SK-N-SH (cell line): ENCODE data around the gene F11R. TPM values are rescaled to one million over a fixed set of nuclear protein-coding genes. Genes with fewer than 3 reads are reported as not detected.
A peak's percentile ranks its signal among the peaks of the same experiment; 100 is the strongest.

Source experiments
- CTCF ChIA-PET: fragments of 300-600, 350-600 bp; formaldehyde crosslinking; extraction: SDS; loops from one replicate; lab custom pipeline; 2021; lab: Yijun Ruan, JAX
- POLR2A ChIA-PET: fragments of 350-600 bp; sonication (Branson Sonifier 250); formaldehyde crosslinking; extraction: SDS; loops from one replicate; lab custom pipeline; 2020; ENCODE audit warnings: antibody characterized with exemption, inconsistent platforms; lab: Yijun Ruan, JAX
- DNase-seq: peaks from one replicate; pipeline ENCODE4 v3.0.0; 2012
- H2AFZ ChIP-seq: fragments of 200-600 bp; sonication (generic); 2 replicates; pipeline ENCODE4 v1.8.1; 2016; ENCODE audit warnings: antibody characterized with exemption, mild to moderate bottlenecking, low read depth
- H3F3A ChIP-seq: fragments of 200-600 bp; sonication (generic); replicated peaks from 2 replicates; pipeline ENCODE3; 2016; ENCODE audit warnings: antibody characterized with exemption, mild to moderate bottlenecking; ENCODE audit not compliant: insufficient read depth
- H3K27ac ChIP-seq, 2 experiments: fragments of 200-500 bp in 1 of 2; fragments of 200-600 bp in 1 of 2; sonication (Bioruptor generic) in 1 of 2; sonication (generic), shearing (Covaris generic) in 1 of 2; 2 replicates each; pipeline versions ENCODE4 v1.5.1 to v1.6.1; 2014 to 2016; ENCODE audit warnings: low read depth in 2 of 2, inconsistent platforms in 1 of 2, low read length in 1 of 2, mild to moderate bottlenecking in 1 of 2, mixed read lengths in 1 of 2
- H3K27me3 ChIP-seq: fragments of 200-600 bp; sonication (generic), shearing (Covaris generic); 2 replicates; pipeline ENCODE4 v1.6.1; 2016; ENCODE audit warnings: mixed run types; ENCODE audit not compliant: insufficient read depth
- H3K36me3 ChIP-seq, 2 experiments: fragments of 200-500 bp in 1 of 2; fragments of 200-600 bp in 1 of 2; sonication (Bioruptor generic) in 1 of 2; sonication (generic) in 1 of 2; replicated peaks in 1 of 2; 2 replicates each; pipeline versions ENCODE3 to v1.5.1; 2014 to 2016; ENCODE audit warnings: low read length in 1 of 2, mild to moderate bottlenecking in 1 of 2; ENCODE audit not compliant: insufficient read depth in 2 of 2, control insufficient read depth in 1 of 2
- H3K4me1 ChIP-seq, 2 experiments: fragments of 200-500 bp in 1 of 2; fragments of 200-600 bp in 1 of 2; sonication (Bioruptor generic) in 1 of 2; sonication (generic), shearing (Covaris generic) in 1 of 2; 2 replicates each; pipeline versions ENCODE4 v1.5.1 to v1.6.1; 2014 to 2016; ENCODE audit warnings: low read depth in 1 of 2, low read length in 1 of 2, mixed run types in 1 of 2; ENCODE audit not compliant: insufficient read depth in 2 of 2, control insufficient read depth in 1 of 2
- H3K4me2 ChIP-seq: fragments of 200-600 bp; sonication (generic), shearing (Covaris generic); 2 replicates; pipeline ENCODE4 v1.6.1; 2017; ENCODE audit warnings: mixed run types
- H3K4me3 ChIP-seq, 2 experiments: fragments of 200-500 bp in 1 of 2; fragments of 200-600 bp in 1 of 2; sonication (Bioruptor generic) in 1 of 2; sonication (generic), shearing (Covaris generic) in 1 of 2; 2 replicates each; pipeline versions ENCODE4 v1.5.1 to v1.8.1; 2014 to 2016; ENCODE audit warnings: low read depth in 2 of 2, inconsistent platforms in 1 of 2, low read length in 1 of 2, mild to moderate bottlenecking in 1 of 2, mixed read lengths in 1 of 2, moderate library complexity in 1 of 2
- H3K79me2 ChIP-seq: fragments of 200-600 bp; sonication (generic); 2 replicates; pipeline ENCODE4 v1.8.1; 2017; ENCODE audit warnings: mild to moderate bottlenecking; ENCODE audit not compliant: insufficient read depth
- H3K9ac ChIP-seq: fragments of 200-600 bp; sonication (generic); 2 replicates; pipeline ENCODE4 v1.6.1; 2017; ENCODE audit warnings: mixed run types
- H3K9me2 ChIP-seq: fragments of 200-600 bp; sonication (generic); 2 replicates; pipeline ENCODE4 v1.6.1; 2017; ENCODE audit warnings: mixed run types
- H3K9me3 ChIP-seq: fragments of 200-600 bp; sonication (generic); 2 replicates; pipeline ENCODE4 v1.6.1; 2017; ENCODE audit warnings: mixed run types, mild to moderate bottlenecking, moderate library complexity
- H4K20me1 ChIP-seq: fragments of 200-600 bp; sonication (generic); 2 replicates; pipeline ENCODE4 v1.6.1; 2017; ENCODE audit warnings: mild to moderate bottlenecking, mixed run types; ENCODE audit not compliant: insufficient read depth
- CHD2 ChIP-seq: fragments of 150-350 bp; IDR thresholded peaks from 2 replicates; pipeline ENCODE4 v1.6.1; 2018; ENCODE audit warnings: low read length; ENCODE audit not compliant: partially characterized antibody
- EP300 ChIP-seq, 2 experiments: IDR thresholded peaks; 2 replicates each; pipeline versions ENCODE4 v1.4.0 to v1.6.1; 2012; ENCODE audit warnings: borderline replicate concordance in 1 of 2, low read depth in 1 of 2, low read length in 1 of 2
- EZH2phosphoT487 ChIP-seq: fragments of 200-600 bp; sonication (generic); IDR thresholded peaks from 2 replicates; pipeline ENCODE4 v1.6.1; 2017; ENCODE audit warnings: low read depth, mixed run types, mild to moderate bottlenecking, antibody characterized with exemption, moderate library complexity, borderline replicate concordance
- FOXM1 ChIP-seq: IDR thresholded peaks from 2 replicates; pipeline ENCODE4 v1.4.0; 2012; ENCODE audit warnings: low read depth, mild to moderate bottlenecking
- GATA2 ChIP-seq: sonication (generic); formaldehyde crosslinking; IDR thresholded peaks from 2 replicates; pipeline ENCODE4 v1.5.0; 2020; ENCODE audit warnings: mild to moderate bottlenecking, missing genetic modification reagents
- JUND ChIP-seq: IDR thresholded peaks from 2 replicates; pipeline ENCODE4 v1.4.0; 2012
- MAX ChIP-seq: IDR thresholded peaks from 2 replicates; pipeline ENCODE4 v1.4.0; 2012; ENCODE audit warnings: low read depth
- MXI1 ChIP-seq: IDR thresholded peaks from 2 replicates; pipeline ENCODE4 v1.6.1; 2012; ENCODE audit warnings: mild to moderate bottlenecking, low read depth, low read length, improper control_type of control experiment
- NRF1 ChIP-seq: IDR thresholded peaks from 2 replicates; pipeline ENCODE4 v1.6.1; 2012; ENCODE audit warnings: low read depth, mild to moderate bottlenecking, low read length
- POLR2AphosphoS5 ChIP-seq: IDR thresholded peaks from 2 replicates; pipeline ENCODE4 v1.6.1; 2012; ENCODE audit warnings: low read depth, low read length
- RCOR1 ChIP-seq: fragments of 150-350 bp; IDR thresholded peaks from 2 replicates; pipeline ENCODE4 v1.6.1; 2017; ENCODE audit warnings: antibody characterized with exemption, low read length
- TAF1 ChIP-seq: IDR thresholded peaks from 2 replicates; pipeline ENCODE4 v1.6.1; 2012; ENCODE audit warnings: low read depth, mild to moderate bottlenecking, low read length, moderate library complexity, borderline replicate concordance
- TCF12 ChIP-seq: IDR thresholded peaks from 2 replicates; pipeline ENCODE4 v1.4.0; 2012
- TEAD4 ChIP-seq: IDR thresholded peaks from 2 replicates; pipeline ENCODE4 v1.4.0; 2012; ENCODE audit warnings: mild to moderate bottlenecking, borderline replicate concordance; ENCODE audit not compliant: insufficient read depth
- USF1 ChIP-seq: IDR thresholded peaks from 2 replicates; pipeline ENCODE4 v1.4.0; 2012; ENCODE audit warnings: low read depth, borderline replicate concordance
- WGBS: methylation state at CpG from one replicate; pipeline ENCODE4 v1.1.6; 2017; ENCODE audit warnings: low lambda C conversion rate; 5-methylcytosine and 5-hydroxymethylcytosine counted together
- polyA plus RNA-seq, 3 experiments: library from polyadenylated mRNA; depleted of rRNA; stranded (reverse); fragments of >200 nt; gene quantifications; 2 replicates each; pipeline ENCODE4 v1.2.3, GENCODE V29; 2012
- TF ChIP-seq, protein P1 (sequence below): IDR thresholded peaks from 2 replicates; pipeline ENCODE4; 2012
- TF ChIP-seq, protein P2 (sequence below): fragments of 150-350 bp; IDR thresholded peaks from 2 replicates; pipeline ENCODE4 v1.6.1; 2016; ENCODE audit warnings: mild to moderate bottlenecking, low read depth, low read length
- TF ChIP-seq, protein P3 (sequence below): IDR thresholded peaks from 2 replicates; pipeline ENCODE4 v1.4.0; 2012; ENCODE audit warnings: low read depth, borderline replicate concordance

Gene F11R
- polyA plus RNA-seq, 1 of the 3 experiments (the other 2 are of a cell fraction): 9.0 TPM

- TF ChIP-seq, protein P1, sequence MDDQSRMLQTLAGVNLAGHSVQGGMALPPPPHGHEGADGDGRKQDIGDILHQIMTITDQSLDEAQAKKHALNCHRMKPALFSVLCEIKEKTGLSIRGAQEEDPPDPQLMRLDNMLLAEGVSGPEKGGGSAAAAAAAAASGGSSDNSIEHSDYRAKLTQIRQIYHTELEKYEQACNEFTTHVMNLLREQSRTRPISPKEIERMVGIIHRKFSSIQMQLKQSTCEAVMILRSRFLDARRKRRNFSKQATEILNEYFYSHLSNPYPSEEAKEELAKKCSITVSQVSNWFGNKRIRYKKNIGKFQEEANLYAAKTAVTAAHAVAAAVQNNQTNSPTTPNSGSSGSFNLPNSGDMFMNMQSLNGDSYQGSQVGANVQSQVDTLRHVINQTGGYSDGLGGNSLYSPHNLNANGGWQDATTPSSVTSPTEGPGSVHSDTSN: no peak
- no peak for TF ChIP-seq TAF1
These were observed 7.3 kb downstream of the F11R start (continued) for GRCh38 chr1:161013488-161014230.

DNA sequence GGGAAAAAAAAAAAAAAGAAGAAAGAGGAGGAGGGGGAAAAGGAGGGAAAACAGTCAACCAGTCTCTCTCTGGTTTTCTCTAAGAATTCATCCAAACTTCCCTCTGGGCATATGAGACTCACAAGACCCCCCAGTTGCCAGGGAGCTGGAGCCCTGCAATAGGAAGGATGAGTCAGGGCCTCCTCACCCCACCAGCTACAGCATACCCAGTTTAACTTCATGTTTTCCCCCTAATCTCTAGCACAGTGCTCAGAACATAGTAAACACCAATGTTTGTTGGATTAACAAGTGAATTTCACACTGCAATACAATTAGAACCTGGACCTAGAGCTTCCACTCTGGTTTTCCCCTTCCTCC lies 7.8 kb downstream of the F11R start:
- no peak overlapping the region for H3K27ac ChIP-seq
- H3F3A ChIP-seq: no peaks in the 10 kb centered on the region
- DNase-seq: no peak
- no peak overlapping the region for H3K4me2 ChIP-seq
- ChIA-PET POLR2A (no interaction called here), CTCF (interaction anchor here (0.6 to 0.8 kb wide), 3 partner anchors 16 to 370 kb away, joined by 3 read pairs; no protein-coding TSS in a partner anchor)
- no peaks in the 10 kb centered on the region for H4K20me1 ChIP-seq
- H3K4me1 ChIP-seq: no peaks in the 10 kb centered on the region
- no peaks in the 10 kb centered on the region for H3K9me3 ChIP-seq
- no peaks in the 10 kb centered on the region for H3K36me3 ChIP-seq
- H3K27me3 ChIP-seq: no peaks in the 10 kb centered on the region
- no peak overlapping the region for H3K4me3 ChIP-seq
- TF ChIP-seq EZH2phosphoT487 (no peak), GATA2 (CRISPR knock-in tag) (no peak), POLR2AphosphoS5 (no peak), NRF1 (no peak), CHD2 (no peak)
- H3K79me2 ChIP-seq: no peaks in the 10 kb centered on the region
- H3K9me2 ChIP-seq: no peaks in the 10 kb centered on the region
- no peak overlapping the region for H3K9ac ChIP-seq
- H2AFZ ChIP-seq: peak overlapping the region; percentile 48

GRCh38 chr1:161012420-161012819 lies 8.5 kb downstream of the F11R start:
- WGBS: 97% methylated on average over 3 of the region's 3 CpGs
- H3K4me3 ChIP-seq: no peak overlapping the region
- no peak overlapping the region for H3K9ac ChIP-seq
- H3K27me3 ChIP-seq: no peaks in the 10 kb centered on the region
- POLR2A ChIA-PET: no interaction called here
- no peaks in the 10 kb centered on the region for H3K9me3 ChIP-seq
- H3K9me2 ChIP-seq: no peaks in the 10 kb centered on the region
- no peak overlapping the region for H3K27ac ChIP-seq
- H4K20me1 ChIP-seq: no peaks in the 10 kb centered on the region
- no peaks in the 10 kb centered on the region for H3K79me2 ChIP-seq
- no peaks in the 10 kb centered on the region for H3F3A ChIP-seq
- no peak overlapping the region for H3K4me2 ChIP-seq
- no peak overlapping the region for H2AFZ ChIP-seq
- TF ChIP-seq MAX: no peak
- TF ChIP-seq, protein P2, sequence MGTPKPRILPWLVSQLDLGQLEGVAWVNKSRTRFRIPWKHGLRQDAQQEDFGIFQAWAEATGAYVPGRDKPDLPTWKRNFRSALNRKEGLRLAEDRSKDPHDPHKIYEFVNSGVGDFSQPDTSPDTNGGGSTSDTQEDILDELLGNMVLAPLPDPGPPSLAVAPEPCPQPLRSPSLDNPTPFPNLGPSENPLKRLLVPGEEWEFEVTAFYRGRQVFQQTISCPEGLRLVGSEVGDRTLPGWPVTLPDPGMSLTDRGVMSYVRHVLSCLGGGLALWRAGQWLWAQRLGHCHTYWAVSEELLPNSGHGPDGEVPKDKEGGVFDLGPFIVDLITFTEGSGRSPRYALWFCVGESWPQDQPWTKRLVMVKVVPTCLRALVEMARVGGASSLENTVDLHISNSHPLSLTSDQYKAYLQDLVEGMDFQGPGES: no peak
- no peak for TF ChIP-seq TEAD4
- TF ChIP-seq USF1: no peak
- TF ChIP-seq CHD2: no peak
- no peak for TF ChIP-seq MXI1
- TF ChIP-seq FOXM1: no peak
- TF ChIP-seq TCF12: no peak
- TF ChIP-seq EP300 (IDR thresholded peaks at IDR 0.05; ENCODE audit: borderline replicate concordance in 1 of 2, low read depth in 1 of 2, low read length in 1 of 2): no peak
- no peak for TF ChIP-seq POLR2AphosphoS5
- TF ChIP-seq, protein P3, sequence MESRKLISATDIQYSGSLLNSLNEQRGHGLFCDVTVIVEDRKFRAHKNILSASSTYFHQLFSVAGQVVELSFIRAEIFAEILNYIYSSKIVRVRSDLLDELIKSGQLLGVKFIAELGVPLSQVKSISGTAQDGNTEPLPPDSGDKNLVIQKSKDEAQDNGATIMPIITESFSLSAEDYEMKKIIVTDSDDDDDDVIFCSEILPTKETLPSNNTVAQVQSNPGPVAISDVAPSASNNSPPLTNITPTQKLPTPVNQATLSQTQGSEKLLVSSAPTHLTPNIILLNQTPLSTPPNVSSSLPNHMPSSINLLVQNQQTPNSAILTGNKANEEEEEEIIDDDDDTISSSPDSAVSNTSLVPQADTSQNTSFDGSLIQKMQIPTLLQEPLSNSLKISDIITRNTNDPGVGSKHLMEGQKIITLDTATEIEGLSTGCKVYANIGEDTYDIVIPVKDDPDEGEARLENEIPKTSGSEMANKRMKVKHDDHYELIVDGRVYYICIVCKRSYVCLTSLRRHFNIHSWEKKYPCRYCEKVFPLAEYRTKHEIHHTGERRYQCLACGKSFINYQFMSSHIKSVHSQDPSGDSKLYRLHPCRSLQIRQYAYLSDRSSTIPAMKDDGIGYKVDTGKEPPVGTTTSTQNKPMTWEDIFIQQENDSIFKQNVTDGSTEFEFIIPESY: no peak
- no peak for TF ChIP-seq TAF1
- TF ChIP-seq, protein P1: no peak
- TF ChIP-seq JUND: no peak
- TF ChIP-seq RCOR1: no peak
- no peak for TF ChIP-seq GATA2 (CRISPR knock-in tag)
- TF ChIP-seq, all 33 proteins: peak for 0
- DNase-seq: no peak
- CTCF ChIA-PET: interaction anchor here (0.7 kb wide), 1 partner anchor 23 kb away, joined by 3 read pairs; no protein-coding TSS in a partner anchor
- no peaks in the 10 kb centered on the region for H3K4me1 ChIP-seq
- no peaks in the 10 kb centered on the region for H3K36me3 ChIP-seq
